Psoas muscle (tissue), 8 donors: ENCODE measurements around the gene TRPM4. TPM values are rescaled to one million over a fixed set of nuclear protein-coding genes. Genes with fewer than 3 reads are reported as not detected.

Experiments used
- ATAC-seq, 4 donors: fragments of 200-7000 bp; cut with Tn5 transposase; one replicate each; pipeline ENCODE4 v1.9.1; 2020; ENCODE audit warnings: moderate library complexity in 3 of 4, mild to moderate bottlenecking in 2 of 4
- DNase-seq, 2 donors: peaks; one replicate each; pipeline ENCODE4 v3.0.0-alpha.2; 2020
- H3K27ac ChIP-seq: fragments of 200-600 bp; one replicate; pipeline ENCODE4 v1.8.0; 2022
- H3K27me3 ChIP-seq, 3 donors: fragments of 200-600 bp in 1 of 3; one replicate each; pipeline versions ENCODE4 v1.6.1 to v1.8.0; 2013 to 2022; ENCODE audit warnings: low read length in 2 of 3, mild to moderate bottlenecking in 2 of 3, moderate library complexity in 1 of 3; ENCODE audit not compliant: insufficient read depth in 3 of 3
- H3K36me3 ChIP-seq, 2 donors: fragments of 200-600 bp in 1 of 2; one replicate each; pipeline versions ENCODE4 v1.6.1 to v1.8.0; 2013 to 2022; ENCODE audit warnings: low read depth in 1 of 2, mild to moderate bottlenecking in 1 of 2, moderate library complexity in 1 of 2; ENCODE audit not compliant: insufficient read depth in 1 of 2
- H3K4me1 ChIP-seq: fragments of 200-600 bp; one replicate; pipeline ENCODE4 v1.8.0; 2022
- H3K4me3 ChIP-seq: fragments of 200-600 bp; one replicate; pipeline ENCODE4 v1.8.0; 2022; ENCODE audit warnings: mild to moderate bottlenecking
- H3K9me3 ChIP-seq: fragments of 200-600 bp; one replicate; pipeline ENCODE4 v1.8.0; 2022
- CTCF ChIP-seq: fragments of 200-600 bp; IDR thresholded peaks from one replicate; pipeline ENCODE4 v1.8.0; 2022; ENCODE audit warnings: antibody characterized with exemption
- WGBS, 3 donors: extraction: QIAGEN DNeasy Blood & Tissue Kit; methylation state at CpG; one replicate each; pipeline versions ENCODE4 v1.1.6 to v1.1.7; 2013; 5-methylcytosine and 5-hydroxymethylcytosine counted together
- intact Hi-C, 2 donors: fragments of 100-400 bp; cut with DNase I; formaldehyde crosslinking; loops; one replicate each; pipeline versions ENCODE4 v1.11.0 to v1.14.2; 2022
- polyA plus RNA-seq, 3 donors: library from polyadenylated mRNA; stranded (reverse); fragments of 200-250 nt; gene quantifications; one replicate each; pipeline ENCODE4 v1.2.3, GENCODE V29; 2013
- total RNA-seq, 4 donors: library from RNA; stranded (reverse); fragmentation: NEBNext Ultra II Directional in 2 of 4; extraction: Animal tissue kit (Norgen Biotek cat#: 25700) in 2 of 4; gene quantifications; one replicate each; pipeline versions ENCODE4 v1.2.1 to v1.2.4, GENCODE V29; 2021 to 2023
- donor health status: healthy with polysubstance abuse.
- donor health status: DM: no; HTN: no; CAD: no; lungs with moderate emphysema.
- donor health status: Bipolar disorder and iron deficiency.
- donor health status: healthy.
- donor health status: DM: yes; HTN: yes; CAD: no.
- donor health status: DM: no; HTN: no; CAD: no.
- donor health status: DM: no; HTN: no; CAD: no.
- donor health status: DM: yes; HTN: yes; CAD: no.

The TRPM4 gene
- total and polyA plus RNA-seq, 7 donors = 6.5 to 20.6 (median 9.5) TPM

DNA sequence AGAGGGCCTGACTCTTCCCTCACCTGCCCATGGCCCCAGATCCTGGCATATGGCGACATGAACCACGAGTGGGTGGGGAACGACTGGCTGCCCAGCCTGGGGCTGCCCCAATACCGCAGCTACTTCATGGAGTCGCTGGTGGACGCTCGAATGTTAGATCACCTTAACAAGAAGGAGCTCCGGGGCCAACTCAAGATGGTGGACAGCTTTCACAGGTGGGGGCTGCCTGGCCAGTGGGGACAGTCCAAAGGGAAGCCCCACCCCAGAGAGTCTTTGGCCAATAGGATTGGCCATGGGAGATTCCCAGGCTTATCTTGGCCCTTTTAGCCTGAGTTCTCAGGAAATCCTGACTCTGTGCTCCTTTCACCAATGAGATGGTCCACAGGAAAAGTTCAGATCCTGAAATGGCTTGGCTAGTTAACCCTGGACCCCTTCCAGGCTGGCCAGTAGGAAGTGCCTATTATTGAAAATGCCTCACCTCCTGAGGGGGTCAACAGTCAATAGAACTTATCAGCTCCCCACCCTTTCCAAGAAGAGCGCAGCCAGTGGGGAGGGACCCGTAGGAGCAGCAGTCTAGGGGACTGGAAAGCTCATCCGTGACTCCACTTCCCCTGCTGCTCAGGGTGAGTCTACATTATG lies 9.4 kb upstream of the TRPM4 start:
- no peak for TF ChIP-seq CTCF
- intact Hi-C loops = no loop called here
- peaks cover 31% of the 10 kb centered on the region for H3K4me1 ChIP-seq
- H3K9me3 ChIP-seq = no peaks in the 10 kb centered on the region
- H3K36me3 ChIP-seq = no peaks in the 10 kb centered on the region
- DNase-seq (no peak), ATAC-seq (no peak)
- H3K27ac ChIP-seq = peak overlapping the region; percentile 99
- H3K27me3 ChIP-seq = no peaks in the 10 kb centered on the region
- 64 to 73% (median 69%) methylated on average over 11 of the region's 11 CpGs for WGBS, 3 donors
- H3K4me3 ChIP-seq = peak overlapping the region; percentile 77

GRCh38 chr19:49148784-49149651 lies 8.6 kb upstream of the TRPM4 start:
- TF ChIP-seq CTCF = no peak
- Histone ChIP-seq H3K4me1 (peaks cover 31% of the 10 kb centered on the region), H3K9me3 (no peaks in the 10 kb centered on the region), H3K36me3 (no peaks in the 10 kb centered on the region), H3K27me3 (no peaks in the 10 kb centered on the region), H3K4me3 (peak overlapping the region; percentile 77), H3K27ac (peak overlapping the region; percentile 99)
- DNase-seq (peak; percentile 96 to 97), ATAC-seq (peak; percentile 76 to 82 (median 80))
- 2 to 3% (median 3%) methylated on average over 37 to 49 of the region's 49 CpGs for WGBS, 3 donors
- intact Hi-C loops = no loop called here

GRCh38 chr19:49149652-49150105 lies 7.9 kb upstream of the TRPM4 start:
- no peaks in the 10 kb centered on the region for H3K27me3 ChIP-seq
- ATAC-seq (peak; percentile 22 to 66 (median 47)), DNase-seq (peak; percentile 70 to 87)
- H3K36me3 ChIP-seq = no peaks in the 10 kb centered on the region
- no peaks in the 10 kb centered on the region for H3K9me3 ChIP-seq
- WGBS, 3 donors = 0% methylated on average over 23 of the region's 23 CpGs
- intact Hi-C loops = loop anchor here (5.0 to 10.0 kb wide), 2 partner anchors 32 to 155 kb away; partner anchors contain the start of genes C19orf73 (in 2 of the 2), PPFIA3 (in 2 of the 2), GYS1 (in 1 of the 2) and RUVBL2 (in 1 of the 2)
- peak overlapping the region; percentile 99 for H3K27ac ChIP-seq
- H3K4me3 ChIP-seq = peak overlapping the region; percentile 77
- H3K4me1 ChIP-seq = peaks cover 31% of the 10 kb centered on the region
- no peak for TF ChIP-seq CTCF

- no peaks in the 10 kb centered on the region for H3K36me3 ChIP-seq
- H3K27me3 ChIP-seq = no peaks in the 10 kb centered on the region
- DNase-seq = peak; percentile 82 to 90
- TF ChIP-seq CTCF = no peak
- intact Hi-C loops = loop anchor here (5.0 to 10.0 kb wide), 2 partner anchors 33 to 156 kb away; partner anchors contain the start of genes C19orf73 (in 2 of the 2), PPFIA3 (in 2 of the 2), GYS1 (in 1 of the 2) and RUVBL2 (in 1 of the 2)
- WGBS, 3 donors = 1% methylated on average over 56 to 75 of the region's 75 CpGs
- ATAC-seq = peak; percentile 64 to 71 (median 65)
- peaks cover 30% of the 10 kb centered on the region for H3K4me1 ChIP-seq
- H3K4me3 ChIP-seq = peak overlapping the region; percentile 77
- H3K9me3 ChIP-seq = no peaks in the 10 kb centered on the region
- peak overlapping the region; percentile 99 for H3K27ac ChIP-seq
Measured at GRCh38 chr19:49150106-49150943, 7.3 kb upstream of the TRPM4 start.
